ENCODE data around the gene MSMP.

MSMP gene, protein sequence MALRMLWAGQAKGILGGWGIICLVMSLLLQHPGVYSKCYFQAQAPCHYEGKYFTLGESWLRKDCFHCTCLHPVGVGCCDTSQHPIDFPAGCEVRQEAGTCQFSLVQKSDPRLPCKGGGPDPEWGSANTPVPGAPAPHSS

DNA sequence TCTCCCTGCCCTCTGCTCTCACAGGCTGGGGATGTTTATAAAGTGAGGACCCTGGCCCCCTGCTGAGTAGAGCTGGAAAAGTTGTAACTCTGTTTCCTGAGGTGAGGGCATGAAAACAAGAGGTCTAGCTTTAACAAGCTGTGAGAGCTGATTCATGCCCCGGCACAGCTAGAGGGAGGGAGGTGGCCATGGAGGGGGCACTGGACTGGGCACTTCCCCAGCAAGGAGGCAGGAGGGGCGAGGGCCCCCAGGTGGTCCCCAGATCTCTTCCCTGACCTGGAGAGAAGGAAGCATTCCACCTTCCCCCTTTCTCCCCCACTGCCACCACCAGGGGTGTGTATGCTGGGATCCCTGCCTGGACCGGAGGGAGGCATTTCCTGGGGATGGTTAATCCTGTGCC, at the start of gene MSMP:
TSS of gene MSMP (minus strand) at position 13 of the 400 bp plus-strand sequence. CDS start 147 bp downstream, outside the sequence.
- no peak within 1 kb of the TSS for H3K27ac ChIP-seq
- no peak within 1 kb of the TSS for H3K4me3 ChIP-seq

DNA sequence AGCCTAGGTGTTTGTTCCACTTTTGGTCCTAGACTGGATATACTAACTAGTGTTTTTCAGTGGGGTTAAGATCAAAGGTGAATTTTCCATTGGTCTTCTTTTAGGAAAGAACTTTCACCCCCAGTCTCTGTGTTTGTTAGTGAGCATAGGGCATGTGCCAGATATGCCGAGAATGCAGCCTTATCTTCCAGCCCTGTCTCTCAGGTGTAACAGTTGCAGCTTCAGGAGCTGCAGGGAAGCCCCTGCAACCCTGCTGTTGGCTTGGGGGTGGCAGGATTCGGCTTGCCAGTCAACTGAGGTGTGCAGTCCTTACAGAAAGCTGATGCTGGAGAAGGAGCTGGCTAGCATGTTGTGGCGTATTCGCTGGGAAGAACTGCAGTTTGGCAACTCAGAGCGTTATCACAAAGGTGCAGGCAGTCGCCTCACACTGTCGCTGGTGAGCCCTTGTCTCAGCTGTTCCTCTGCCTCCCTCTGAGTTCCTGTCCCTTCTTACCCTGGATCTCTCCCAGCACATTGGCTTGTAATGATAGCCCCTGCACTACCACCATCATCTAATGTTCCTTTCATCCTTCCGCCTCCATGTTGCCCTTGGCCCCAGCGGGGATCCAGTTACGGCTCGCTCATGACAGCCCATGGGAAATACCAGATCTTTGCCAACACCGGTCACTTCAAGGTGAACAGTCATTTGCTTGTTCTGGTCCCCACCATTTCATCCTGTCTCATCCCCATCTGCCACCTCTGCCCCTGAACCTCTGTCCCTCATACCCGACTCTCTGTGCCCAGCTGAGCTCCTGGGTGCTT, 47.5 kb upstream of the MSMP start:
- H3K27ac ChIP-seq = no peak overlapping the region
- H3K4me3 ChIP-seq = no peak overlapping the region

DNA sequence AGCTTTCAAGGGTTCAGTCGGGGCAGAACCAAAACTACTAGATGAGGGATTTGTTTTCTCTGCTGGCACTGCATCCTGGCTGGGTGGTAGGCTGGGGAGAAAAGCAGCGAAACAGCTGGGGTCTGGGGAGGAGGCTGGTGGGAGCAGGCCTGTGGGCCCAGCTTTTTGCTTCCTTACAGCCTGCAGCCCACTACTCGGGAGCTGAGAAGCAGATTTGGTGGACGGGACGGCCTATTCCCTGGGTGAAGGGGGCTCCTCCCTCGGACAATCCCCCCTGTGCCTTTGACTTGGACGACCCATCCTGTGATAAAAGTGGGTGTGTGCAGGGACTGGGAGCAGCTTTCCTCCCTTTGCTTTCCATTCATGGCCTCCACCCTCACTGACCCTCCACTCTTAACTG, 46.5 kb upstream of the MSMP start:
- no peak overlapping the region for H3K27ac ChIP-seq
- no peak overlapping the region for H3K4me3 ChIP-seq

DNA sequence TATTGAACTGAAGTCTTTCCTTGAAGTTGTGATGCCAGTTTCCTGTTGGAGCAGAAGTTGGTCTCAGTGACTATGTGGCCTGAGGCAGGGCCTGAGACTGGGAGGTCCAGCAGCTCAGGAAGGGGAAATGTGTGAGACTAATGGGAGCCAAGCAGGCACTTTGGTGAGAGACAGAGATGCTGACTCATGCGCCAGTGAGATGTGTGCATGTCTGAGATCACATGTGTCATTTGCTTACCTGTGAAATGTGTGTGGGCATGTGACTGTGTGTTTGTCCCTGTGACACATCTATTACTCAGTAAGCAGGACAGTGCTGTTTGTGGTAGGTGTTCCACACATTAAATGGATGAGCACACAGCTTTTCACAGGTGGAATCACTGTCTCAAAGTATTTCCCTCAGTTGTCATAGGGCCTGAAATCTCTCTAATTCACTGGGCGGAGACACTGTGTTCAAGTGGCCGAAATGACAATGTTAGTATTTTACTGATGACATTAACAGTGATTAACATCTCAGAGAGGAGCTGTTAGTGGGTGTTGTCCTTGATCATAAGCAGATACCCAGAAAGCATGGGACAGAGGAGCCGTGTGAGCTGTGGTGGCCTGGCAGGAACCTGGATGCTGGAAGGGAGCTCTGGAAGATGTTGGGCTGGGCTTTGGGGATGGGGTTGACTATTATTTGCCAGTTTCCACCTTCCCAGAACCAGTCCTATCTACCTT, 44.7 kb upstream of the MSMP start:
- H3K4me3 ChIP-seq = no peak overlapping the region
- H3K27ac ChIP-seq = peak overlapping the region in 3 of 21 experiments; percentile 2 to 35 (median 16)

DNA sequence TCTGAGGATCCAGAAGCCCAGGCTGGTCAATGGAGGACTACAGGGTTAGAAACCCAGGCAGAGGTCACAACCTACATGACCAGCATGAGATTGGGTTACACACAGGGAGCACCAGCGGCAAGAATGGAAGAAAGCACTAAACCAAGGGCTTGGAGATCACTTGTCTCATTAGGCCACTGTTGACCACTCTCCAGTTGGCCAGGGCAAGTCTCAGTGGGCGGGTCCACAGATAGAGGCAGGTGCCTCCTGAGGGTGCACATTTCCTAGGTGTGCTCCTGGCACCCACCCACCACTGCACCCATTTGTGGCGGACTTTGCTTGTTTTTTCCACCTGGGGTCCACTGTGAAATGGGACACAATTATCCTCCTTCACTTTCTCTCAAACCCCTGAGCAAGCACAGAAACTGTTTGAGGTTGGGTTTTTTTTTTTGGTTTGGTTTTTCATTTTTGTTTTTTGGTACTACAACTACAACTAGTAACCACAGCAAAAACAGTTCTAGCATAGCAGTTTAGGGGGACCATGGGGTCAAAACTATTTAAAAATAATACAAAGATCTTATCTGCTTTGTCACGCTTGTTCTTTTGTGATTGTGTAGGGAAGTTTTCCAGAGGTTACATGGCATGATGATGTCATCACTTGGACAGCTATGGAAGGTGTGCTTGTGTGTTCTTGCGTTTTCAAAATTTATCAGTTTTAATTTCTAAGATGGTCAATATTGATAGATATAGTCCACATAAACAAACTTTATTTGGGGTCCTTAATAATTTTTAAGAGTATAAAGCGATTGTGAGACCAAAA, 43.4 kb upstream of the MSMP start:
- no peak overlapping the region for H3K4me3 ChIP-seq
- H3K27ac ChIP-seq = no peak overlapping the region

DNA sequence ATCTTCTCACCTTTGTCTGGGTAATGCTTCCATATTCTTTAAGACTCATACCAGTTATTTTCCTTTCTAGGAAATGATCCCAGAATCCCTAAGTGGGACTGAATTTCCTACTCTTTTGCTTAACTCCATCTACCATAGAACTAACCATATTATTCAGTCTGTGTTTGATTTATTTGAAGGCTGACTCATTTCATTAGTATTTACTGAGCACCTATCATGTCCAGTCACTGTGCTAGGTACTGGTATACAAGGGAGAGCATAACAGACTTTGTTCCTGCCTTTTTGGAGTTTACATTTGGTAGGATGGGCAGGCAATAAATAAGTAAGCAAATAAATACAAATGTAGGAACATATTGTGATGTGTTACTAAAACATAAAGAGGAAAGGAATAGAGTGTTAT, 41.6 kb upstream of the MSMP start:
- H3K27ac ChIP-seq = no peak overlapping the region
- H3K4me3 ChIP-seq = no peak overlapping the region

DNA sequence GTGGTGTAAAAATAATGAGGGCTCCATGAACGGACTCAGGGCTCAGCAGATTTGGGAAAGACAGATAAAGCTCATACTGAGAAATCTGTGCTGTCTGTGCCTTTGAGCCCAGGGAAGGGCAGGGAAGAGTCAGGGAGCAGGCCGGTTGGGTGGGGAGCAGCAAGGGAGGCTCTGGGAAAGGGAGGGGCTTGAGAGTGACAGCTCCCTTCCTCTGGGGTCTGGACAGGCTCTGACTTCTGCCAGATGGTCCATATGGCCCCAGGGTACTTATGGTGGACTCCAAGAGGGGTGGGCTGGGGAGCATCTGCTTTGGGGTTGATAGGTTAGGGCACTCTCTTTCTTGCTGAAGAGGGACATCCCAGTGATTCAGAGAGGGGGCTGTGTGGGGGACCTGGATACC, 39.4 kb upstream of the MSMP start:
- Histone ChIP-seq H3K27ac (peak overlapping the region in 7 of 21 experiments; percentile 7 to 83 (median 42)), H3K4me3 (no peak overlapping the region)

DNA sequence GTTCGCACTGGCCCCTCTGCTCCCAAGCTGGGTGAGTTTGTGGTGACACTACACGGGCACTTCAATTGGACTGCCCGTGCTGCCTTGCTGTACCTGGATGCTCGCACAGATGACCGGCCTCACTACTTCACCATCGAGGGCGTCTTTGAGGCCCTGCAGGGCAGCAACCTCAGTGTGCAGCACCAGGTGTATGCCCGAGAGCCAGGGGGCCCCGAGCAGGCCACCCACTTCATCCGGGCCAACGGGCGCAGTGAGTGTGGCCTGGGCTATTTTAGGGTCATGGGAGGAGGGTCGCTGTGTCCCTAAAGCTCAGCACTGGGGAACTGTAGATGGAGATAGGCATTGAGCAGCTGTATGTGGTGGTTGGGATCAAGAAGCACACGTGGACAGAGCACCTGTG, 38.8 kb upstream of the MSMP start:
- H3K27ac ChIP-seq = peak overlapping the region in 5 of 21 experiments; percentile 7 to 83 (median 56)

DNA sequence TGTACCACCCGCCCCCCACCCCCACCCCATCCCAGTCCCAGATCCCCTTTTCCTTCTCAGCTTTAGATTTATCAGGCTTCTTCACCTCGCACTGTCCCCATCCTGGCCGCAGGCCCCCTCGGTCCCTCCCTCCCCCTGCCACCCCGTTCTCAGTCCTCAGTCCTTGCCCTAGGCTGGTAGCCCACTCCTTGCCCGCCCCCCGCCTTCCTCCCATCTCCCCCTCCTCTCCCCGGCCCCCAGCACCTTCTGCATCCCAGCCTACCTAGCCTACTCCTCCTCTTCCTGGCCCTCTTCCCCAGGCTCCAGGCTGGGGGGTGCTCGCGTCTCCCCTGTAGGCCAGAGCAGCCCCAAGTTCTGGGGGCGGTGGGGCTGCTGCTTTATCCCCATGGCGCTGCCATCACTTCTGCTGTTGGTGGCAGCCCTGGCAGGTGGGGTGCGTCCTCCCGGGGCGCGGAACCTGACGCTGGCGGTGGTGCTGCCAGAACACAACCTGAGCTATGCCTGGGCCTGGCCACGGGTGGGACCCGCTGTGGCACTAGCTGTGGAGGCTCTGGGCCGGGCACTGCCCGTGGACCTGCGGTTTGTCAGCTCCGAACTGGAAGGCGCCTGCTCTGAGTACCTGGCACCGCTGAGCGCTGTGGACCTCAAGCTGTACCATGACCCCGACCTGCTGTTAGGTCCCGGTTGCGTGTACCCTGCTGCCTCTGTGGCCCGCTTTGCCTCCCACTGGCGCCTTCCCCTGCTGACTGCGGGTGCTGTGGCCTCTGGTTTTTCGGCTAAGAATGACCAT, 38.1 kb upstream of the MSMP start:
- Histone ChIP-seq H3K4me3 (peak overlapping the region; percentile 6 to 50 (median 29)), H3K27ac (peak overlapping the region in 14 of 21 experiments; percentile 8 to 85 (median 70))

More for the DNA sequence above, 38.8 kb upstream of the MSMP start:
- H3K4me3 ChIP-seq = peak overlapping the region in 1 of 7 experiments; percentile 50

DNA sequence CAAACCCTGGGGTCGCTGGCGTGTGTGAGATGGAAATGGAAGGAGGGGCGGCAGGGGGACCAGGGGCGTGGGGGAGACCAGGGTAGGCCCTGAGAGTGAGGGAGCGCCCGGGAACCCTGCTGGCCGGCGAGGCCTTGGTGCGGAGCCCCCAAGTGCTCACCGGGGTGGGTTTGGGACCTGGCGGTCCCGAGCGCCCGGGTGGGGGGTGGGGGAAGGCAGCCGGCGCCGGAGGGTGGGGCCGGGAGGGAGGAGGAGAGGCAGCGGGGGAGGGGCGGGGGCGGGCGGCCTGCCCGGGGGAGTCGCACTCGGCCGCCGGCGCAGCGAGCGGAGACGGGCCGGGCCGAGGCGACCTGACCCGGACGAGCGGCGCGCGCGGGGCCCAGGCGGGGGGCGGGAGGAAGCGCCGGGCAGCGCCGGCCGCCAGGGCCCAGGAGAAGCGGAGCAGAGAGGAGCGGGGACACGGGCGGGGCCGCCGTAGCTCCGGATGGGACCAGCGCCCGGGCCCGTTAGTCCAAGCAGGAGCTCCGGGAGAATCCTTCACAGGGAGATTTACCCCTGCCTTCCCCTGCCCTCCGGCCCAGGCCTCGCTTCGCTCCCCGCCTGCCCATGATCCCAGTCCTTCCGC, 37.3 kb upstream of the MSMP start, which contains the start of gene NPR2:
TSS of gene NPR2 (plus strand) at position 295 of the 625 bp plus-strand sequence. CDS start 818 bp downstream, outside the sequence.
- Histone ChIP-seq H3K27ac (peak within 1 kb of the TSS in 15 of 21 experiments; percentile 8 to 85 (median 70)), H3K4me3 (peak within 1 kb of the TSS; percentile 6 to 50 (median 29))

DNA sequence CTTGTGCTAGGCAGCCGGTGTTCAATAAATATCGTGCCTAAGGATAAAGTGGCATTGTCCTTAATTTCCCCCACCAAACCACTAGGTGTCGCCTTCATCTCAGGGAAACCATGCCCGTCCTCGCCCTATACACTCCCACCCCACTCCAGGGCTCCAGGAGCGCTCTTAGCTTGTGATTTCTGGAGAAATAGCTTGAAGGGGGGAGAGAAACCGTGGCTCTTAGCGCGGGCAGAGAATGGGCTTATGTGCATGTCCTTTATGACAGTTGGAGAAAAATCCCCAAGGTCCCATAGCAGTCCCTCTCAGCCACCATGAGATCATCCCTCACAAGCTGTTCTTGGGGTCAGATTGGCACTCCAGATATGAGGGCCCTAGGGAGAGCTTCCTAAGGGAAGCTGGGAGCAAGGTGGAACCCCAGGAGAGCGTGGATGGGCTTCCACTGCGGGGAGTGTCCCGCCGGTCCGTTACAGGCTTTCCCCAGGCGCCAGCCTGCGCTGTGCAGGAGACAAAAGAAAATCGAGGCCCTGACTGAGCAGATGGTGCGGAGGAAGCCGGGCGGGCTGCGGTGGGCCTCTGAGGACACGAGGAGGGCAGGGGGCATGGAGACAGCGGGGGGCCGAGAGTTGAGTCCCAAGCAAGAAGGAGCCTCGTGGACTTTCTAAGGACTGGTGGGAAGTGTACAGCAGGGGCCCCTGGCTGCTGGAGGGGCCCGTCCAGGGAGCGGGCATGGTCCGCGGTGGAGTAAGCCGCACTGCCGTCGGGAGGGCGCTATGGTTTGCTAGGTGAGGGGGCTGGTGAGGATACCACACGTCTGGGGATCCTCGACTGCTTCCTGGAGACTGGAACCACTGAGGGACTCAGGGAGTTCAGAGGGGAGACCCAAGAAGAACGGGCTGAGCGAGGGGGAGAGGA, 36.6 kb upstream of the MSMP start:
- Histone ChIP-seq H3K4me3 (peak overlapping the region in 5 of 7 experiments; percentile 18 to 50 (median 30)), H3K27ac (peak overlapping the region in 11 of 21 experiments; percentile 17 to 85 (median 71))

DNA sequence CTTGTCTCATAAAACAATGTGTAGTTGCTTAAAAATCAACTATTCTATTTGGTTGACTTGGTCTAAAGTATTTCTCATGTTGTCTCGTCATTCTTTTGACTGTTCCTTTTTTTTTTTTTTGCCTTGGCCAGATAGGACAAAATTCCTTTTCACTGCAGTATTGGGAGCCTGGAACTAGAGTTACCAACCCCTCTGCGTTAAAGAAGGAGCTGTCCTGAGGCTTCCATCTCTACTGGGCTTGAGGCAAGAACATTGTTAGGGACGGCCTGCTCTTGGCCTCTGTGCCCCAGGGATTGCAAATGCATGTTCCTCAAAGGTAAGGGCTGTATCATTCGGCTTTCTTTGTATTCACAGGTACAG, 35.9 kb upstream of the MSMP start:
- no peak overlapping the region for H3K4me3 ChIP-seq
- H3K27ac ChIP-seq = no peak overlapping the region

DNA sequence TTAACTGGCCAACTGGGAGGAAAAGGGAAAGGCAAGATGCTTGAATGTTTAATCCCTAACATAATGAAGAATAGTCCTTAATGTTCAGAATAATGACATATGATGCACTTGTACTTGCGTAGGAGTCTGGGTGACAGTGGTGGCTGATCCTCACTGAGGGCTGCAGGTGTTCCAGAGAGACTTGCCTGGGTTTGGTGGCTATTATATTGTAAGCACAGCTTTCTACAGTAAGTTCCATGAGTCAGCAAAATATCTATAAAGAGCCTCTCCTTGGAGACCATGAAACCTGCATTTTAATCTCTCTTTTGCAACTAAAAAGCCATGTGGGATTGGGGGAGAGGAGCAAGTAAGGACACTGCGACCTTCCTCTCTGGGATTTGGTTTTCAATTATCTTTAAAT, 35.5 kb upstream of the MSMP start:
- Histone ChIP-seq H3K27ac (no peak overlapping the region), H3K4me3 (no peak overlapping the region)

DNA sequence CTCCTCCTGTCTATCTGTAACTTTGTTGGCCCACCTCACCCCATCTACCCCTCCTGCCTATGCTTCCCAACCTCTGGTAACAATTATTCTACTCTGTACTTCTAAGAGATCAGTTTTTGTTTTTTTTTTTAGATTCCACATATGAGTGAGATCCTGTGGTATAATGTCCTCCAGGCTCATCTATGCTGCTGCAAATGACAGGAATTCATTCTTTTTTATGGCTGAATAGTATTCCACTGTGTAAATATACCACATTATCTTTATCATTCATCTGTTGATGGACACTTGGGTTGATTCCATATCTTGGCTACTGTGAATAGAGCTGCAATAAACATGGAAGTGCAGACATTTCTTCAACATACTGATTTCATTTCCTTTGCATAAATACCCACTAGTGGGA, 29.3 kb upstream of the MSMP start:
- no peak overlapping the region for H3K27ac ChIP-seq

DNA sequence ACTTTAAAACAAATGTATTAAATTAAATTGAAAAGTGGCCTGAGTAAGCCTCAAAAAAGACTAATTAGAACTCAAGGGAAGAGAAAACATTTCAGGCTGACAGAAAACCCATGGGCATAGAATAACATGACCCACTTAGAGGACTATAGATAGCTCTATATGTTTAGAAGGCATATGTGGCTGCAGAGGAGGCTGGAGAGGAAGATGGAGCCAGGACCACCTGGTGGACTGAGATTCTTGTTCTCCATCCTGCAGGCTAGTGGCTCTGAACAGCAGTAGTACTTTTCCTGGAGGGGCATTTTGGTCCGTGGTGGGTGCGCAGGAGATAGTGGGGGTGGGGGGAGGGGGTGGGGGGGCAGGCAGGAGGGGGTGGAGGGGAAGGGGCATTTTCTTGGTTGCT, 27.0 kb upstream of the MSMP start:
- Histone ChIP-seq H3K27ac (no peak overlapping the region), H3K4me3 (no peak overlapping the region)

More for the DNA sequence above, 29.3 kb upstream of the MSMP start:
- H3K4me3 ChIP-seq = no peak overlapping the region

DNA sequence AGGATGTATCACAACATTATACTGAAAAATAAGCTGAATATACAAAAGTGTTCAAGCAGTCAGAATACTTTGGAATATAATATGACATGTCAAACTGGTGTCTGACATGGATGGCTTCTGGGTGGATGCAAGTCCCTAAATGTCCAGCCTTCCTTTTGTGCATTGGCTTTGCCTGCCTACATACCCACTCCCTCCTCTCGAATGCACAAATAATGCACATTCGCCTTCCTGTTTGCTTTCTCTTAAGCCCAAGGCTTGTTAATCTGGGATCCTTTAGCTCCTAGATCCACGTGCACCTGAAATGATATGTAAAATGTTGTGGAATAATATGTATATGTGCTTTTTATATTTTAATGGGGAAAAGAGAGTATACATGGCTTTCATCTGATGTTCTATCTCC, 24.4 kb upstream of the MSMP start:
- H3K4me3 ChIP-seq = no peak overlapping the region
- H3K27ac ChIP-seq = no peak overlapping the region

DNA sequence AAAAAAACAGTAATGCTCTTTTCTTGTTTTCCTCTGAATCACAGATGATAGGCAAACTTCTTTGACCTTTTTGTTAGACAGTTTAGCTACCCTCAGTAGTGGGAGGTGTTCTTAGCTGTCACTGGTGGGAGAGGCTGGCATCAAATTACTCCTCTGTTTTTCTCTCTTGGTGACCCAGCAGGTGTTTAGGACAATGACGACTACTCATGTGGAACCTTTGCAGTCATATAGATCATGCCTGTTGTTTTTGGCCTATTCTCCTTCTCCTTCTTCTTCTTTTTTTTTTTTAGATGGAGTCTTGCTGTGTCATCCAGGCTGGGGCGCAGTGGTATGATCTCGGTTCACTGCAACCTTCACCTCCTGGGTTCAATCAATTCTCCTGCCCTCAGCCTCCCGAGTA, 21.9 kb upstream of the MSMP start:
- Histone ChIP-seq H3K4me3 (no peak overlapping the region), H3K27ac (peak overlapping the region in 1 of 21 experiments; percentile 8)

Measured in skin epidermis (tissue), 12 donors.